ENCODE results near the gene KRT4. TPM values are rescaled to one million over a fixed set of nuclear protein-coding genes. Genes with fewer than 3 reads are reported as not detected.

The KRT4 gene
- polyA plus RNA-seq, 1 donor from 2014 or later: not detected

DNA sequence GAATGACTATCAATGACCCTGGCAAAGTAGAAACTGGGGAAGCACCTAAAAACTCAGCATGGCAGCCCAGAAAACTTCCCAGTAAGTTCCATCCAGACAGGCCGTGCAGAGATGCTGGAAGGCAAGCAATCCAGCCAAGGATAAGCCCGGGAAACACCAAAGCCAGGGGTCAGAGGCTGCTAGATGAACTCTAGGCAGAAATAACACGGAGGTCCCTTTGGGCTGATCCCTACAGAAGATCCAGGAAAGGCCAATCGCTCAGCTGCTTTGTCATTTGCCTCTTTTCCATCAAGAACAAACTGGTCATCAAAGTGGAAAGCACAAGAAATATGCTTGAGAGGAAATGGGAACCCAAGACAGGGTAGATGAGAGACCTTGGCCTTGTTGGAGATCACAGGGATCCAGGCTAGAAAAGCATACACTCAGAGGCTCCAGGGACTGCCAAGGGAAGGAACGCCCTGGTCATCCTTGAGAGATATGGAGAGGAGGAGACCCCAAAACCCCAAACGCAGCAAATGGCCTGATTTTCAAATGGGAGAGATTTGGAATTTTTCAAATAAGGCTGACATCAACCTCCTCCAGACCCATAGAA is 13.7 kb upstream of the KRT4 start:
- Histone ChIP-seq H3K9me2 (ENCODE audit: insufficient read depth, low read length) (no peaks in the 10 kb centered on the region), H3K27me3 (ENCODE audit: insufficient read depth, low read depth, low read length) (no peaks in the 10 kb centered on the region), H3K36me3 (ENCODE audit: insufficient read depth, low read length) (no peaks in the 10 kb centered on the region), H3K9ac (ENCODE audit: low read length) (no peak overlapping the region), H3K9me3 (ENCODE audit: low read length) (no peaks in the 10 kb centered on the region), H3F3A (ENCODE audit: insufficient read depth, low read length, poor library complexity, severe bottlenecking) (no peaks in the 10 kb centered on the region), H2AFZ (ENCODE audit: low read depth, low read length) (no peak overlapping the region), H3K79me2 (replicated peaks; ENCODE audit: insufficient read depth, low read length) (no peaks in the 10 kb centered on the region), H3K4me3 (ENCODE audit: low read length) (no peak overlapping the region), H4K20me1 (ENCODE audit: insufficient read depth) (no peaks in the 10 kb centered on the region), H3K4me2 (ENCODE audit: low read length) (no peak overlapping the region), H3K27ac (ENCODE audit: low read length) (no peak overlapping the region)
- TF ChIP-seq EZH2 (IDR thresholded peaks at IDR 0.05; ENCODE audit: borderline replicate concordance, insufficient read depth, low read length, poor library complexity, severe bottlenecking): no peak
- TF ChIP-seq RAD21 (conservative IDR thresholded peaks at IDR 0.05): no peak
- TF ChIP-seq, protein P1, sequence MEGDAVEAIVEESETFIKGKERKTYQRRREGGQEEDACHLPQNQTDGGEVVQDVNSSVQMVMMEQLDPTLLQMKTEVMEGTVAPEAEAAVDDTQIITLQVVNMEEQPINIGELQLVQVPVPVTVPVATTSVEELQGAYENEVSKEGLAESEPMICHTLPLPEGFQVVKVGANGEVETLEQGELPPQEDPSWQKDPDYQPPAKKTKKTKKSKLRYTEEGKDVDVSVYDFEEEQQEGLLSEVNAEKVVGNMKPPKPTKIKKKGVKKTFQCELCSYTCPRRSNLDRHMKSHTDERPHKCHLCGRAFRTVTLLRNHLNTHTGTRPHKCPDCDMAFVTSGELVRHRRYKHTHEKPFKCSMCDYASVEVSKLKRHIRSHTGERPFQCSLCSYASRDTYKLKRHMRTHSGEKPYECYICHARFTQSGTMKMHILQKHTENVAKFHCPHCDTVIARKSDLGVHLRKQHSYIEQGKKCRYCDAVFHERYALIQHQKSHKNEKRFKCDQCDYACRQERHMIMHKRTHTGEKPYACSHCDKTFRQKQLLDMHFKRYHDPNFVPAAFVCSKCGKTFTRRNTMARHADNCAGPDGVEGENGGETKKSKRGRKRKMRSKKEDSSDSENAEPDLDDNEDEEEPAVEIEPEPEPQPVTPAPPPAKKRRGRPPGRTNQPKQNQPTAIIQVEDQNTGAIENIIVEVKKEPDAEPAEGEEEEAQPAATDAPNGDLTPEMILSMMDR (IDR thresholded peaks at IDR 0.05; ENCODE audit: poor library complexity, severe bottlenecking): no peak
- TF ChIP-seq TAF1 (IDR thresholded peaks at IDR 0.05; ENCODE audit: low read depth): no peak
- TF ChIP-seq EP300 (conservative IDR thresholded peaks at IDR 0.05; ENCODE audit: poor library complexity, severe bottlenecking): no peak
- TF ChIP-seq MXI1 (conservative IDR thresholded peaks at IDR 0.05; ENCODE audit: poor library complexity, severe bottlenecking): no peak
- TF ChIP-seq, protein P2, sequence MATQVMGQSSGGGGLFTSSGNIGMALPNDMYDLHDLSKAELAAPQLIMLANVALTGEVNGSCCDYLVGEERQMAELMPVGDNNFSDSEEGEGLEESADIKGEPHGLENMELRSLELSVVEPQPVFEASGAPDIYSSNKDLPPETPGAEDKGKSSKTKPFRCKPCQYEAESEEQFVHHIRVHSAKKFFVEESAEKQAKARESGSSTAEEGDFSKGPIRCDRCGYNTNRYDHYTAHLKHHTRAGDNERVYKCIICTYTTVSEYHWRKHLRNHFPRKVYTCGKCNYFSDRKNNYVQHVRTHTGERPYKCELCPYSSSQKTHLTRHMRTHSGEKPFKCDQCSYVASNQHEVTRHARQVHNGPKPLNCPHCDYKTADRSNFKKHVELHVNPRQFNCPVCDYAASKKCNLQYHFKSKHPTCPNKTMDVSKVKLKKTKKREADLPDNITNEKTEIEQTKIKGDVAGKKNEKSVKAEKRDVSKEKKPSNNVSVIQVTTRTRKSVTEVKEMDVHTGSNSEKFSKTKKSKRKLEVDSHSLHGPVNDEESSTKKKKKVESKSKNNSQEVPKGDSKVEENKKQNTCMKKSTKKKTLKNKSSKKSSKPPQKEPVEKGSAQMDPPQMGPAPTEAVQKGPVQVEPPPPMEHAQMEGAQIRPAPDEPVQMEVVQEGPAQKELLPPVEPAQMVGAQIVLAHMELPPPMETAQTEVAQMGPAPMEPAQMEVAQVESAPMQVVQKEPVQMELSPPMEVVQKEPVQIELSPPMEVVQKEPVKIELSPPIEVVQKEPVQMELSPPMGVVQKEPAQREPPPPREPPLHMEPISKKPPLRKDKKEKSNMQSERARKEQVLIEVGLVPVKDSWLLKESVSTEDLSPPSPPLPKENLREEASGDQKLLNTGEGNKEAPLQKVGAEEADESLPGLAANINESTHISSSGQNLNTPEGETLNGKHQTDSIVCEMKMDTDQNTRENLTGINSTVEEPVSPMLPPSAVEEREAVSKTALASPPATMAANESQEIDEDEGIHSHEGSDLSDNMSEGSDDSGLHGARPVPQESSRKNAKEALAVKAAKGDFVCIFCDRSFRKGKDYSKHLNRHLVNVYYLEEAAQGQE (IDR thresholded peaks at IDR 0.05; ENCODE audit: borderline replicate concordance): no peak
- TF ChIP-seq POLR2AphosphoS5 (IDR thresholded peaks at IDR 0.05): no peak
- TF ChIP-seq SMC3 (conservative IDR thresholded peaks at IDR 0.05; ENCODE audit: poor library complexity): no peak

DNA sequence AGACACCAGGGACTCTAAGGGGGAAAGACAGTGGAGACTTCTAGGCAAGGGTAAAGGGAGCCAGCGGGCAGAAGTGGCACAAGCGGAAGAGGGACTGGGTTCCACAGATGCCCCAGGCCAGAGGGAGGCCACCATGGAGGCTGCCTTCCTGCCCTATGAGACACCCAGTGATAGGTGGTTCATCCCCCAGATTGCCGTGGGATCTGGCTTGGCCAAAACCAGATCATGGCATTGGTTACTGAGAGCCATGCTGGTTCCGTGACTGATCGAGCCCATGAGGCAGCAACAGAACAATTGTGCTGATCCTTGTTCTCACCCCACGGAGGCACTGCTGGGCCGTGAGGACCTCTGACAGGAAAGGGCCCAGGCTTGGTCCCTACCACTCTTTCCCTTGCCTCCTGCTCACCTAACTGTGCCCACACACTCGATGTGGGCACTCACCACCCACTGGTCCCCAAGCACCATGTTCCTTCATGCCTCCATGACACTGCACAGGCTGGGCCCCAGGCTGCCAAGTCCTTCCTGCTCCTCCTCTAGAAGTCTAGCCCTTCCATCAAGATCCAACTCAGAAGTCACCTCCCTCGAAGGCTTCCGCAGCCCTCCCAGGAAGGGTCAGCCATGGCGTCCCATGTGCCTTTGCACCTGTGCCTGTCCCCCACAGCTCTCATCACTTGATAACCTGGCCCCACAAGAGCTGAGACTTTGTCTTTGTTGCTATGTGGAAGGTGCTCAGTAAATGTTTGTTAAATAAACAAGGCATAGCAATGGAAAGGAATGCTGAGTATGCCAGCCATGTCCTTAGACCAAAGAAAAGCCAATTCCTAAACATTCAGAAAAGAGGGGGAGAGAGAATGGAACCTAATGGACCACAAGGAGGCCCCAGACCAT is 12.9 kb upstream of the KRT4 start:
- H3K4me3 ChIP-seq (ENCODE audit: low read length): no peak overlapping the region
- TF ChIP-seq MXI1 (conservative IDR thresholded peaks at IDR 0.05; ENCODE audit: poor library complexity, severe bottlenecking) (no peak), EP300 (conservative IDR thresholded peaks at IDR 0.05; ENCODE audit: poor library complexity, severe bottlenecking) (no peak), RAD21 (conservative IDR thresholded peaks at IDR 0.05) (no peak), TAF1 (IDR thresholded peaks at IDR 0.05; ENCODE audit: low read depth) (no peak), SMC3 (conservative IDR thresholded peaks at IDR 0.05; ENCODE audit: poor library complexity) (no peak), EZH2 (IDR thresholded peaks at IDR 0.05; ENCODE audit: borderline replicate concordance, insufficient read depth, low read length, poor library complexity, severe bottlenecking) (no peak), POLR2AphosphoS5 (IDR thresholded peaks at IDR 0.05) (no peak)
- TF ChIP-seq, protein P1 (IDR thresholded peaks at IDR 0.05; ENCODE audit: poor library complexity, severe bottlenecking): no peak
- TF ChIP-seq, protein P2 (IDR thresholded peaks at IDR 0.05; ENCODE audit: borderline replicate concordance): no peak
- no peaks in the 10 kb centered on the region for H3K79me2 ChIP-seq (replicated peaks; ENCODE audit: insufficient read depth, low read length)
- no peaks in the 10 kb centered on the region for H3F3A ChIP-seq (ENCODE audit: insufficient read depth, low read length, poor library complexity, severe bottlenecking)
- no peaks in the 10 kb centered on the region for H3K9me3 ChIP-seq (ENCODE audit: low read length)
- no peak overlapping the region for H2AFZ ChIP-seq (ENCODE audit: low read depth, low read length)
- no peaks in the 10 kb centered on the region for H4K20me1 ChIP-seq (ENCODE audit: insufficient read depth)
- H3K4me2 ChIP-seq (ENCODE audit: low read length): no peak overlapping the region
- no peak overlapping the region for H3K9ac ChIP-seq (ENCODE audit: low read length)
- H3K27me3 ChIP-seq (ENCODE audit: insufficient read depth, low read depth, low read length): no peaks in the 10 kb centered on the region
- no peaks in the 10 kb centered on the region for H3K9me2 ChIP-seq (ENCODE audit: insufficient read depth, low read length)
- H3K27ac ChIP-seq (ENCODE audit: low read length): no peak overlapping the region
- no peaks in the 10 kb centered on the region for H3K36me3 ChIP-seq (ENCODE audit: insufficient read depth, low read length)

All from neural cell (in vitro differentiated cells).